GM18505 (cell line): ENCODE results near the gene KIAA1614.

Source experiments
- ATAC-seq: cut with Tn5 transposase; IDR thresholded peaks from one replicate; pipeline ENCODE4 v1.9.1; 2021; ENCODE audit not compliant: unreplicated experiment
- POLR2A ChIP-seq: IDR thresholded peaks from 4 replicates; pipeline ENCODE4 v1.6.1; 2011; ENCODE audit warnings: borderline replicate concordance; ENCODE audit not compliant: insufficient read depth, insufficient read length; ENCODE audit errors: extremely low read depth

KIAA1614 gene

GRCh38 chr1:180912211-180912800 lies 391 bp upstream of the KIAA1614 start:
- TF ChIP-seq POLR2A: no peak

GRCh38 chr1:180915426-180915965 lies 2.8 kb downstream of the KIAA1614 start:
- no peak for TF ChIP-seq POLR2A
- no peak for ATAC-seq

More at GRCh38 chr1:180912211-180912800, 391 bp upstream of the KIAA1614 start:
- ATAC-seq: no peak

- ATAC-seq: no peak
Observed at GRCh38 chr1:180916012-180916770, 3.5 kb downstream of the KIAA1614 start.

GRCh38 chr1:180916771-180917170 lies 4.1 kb downstream of the KIAA1614 start:
- no peak for TF ChIP-seq POLR2A
- ATAC-seq: no peak

More at GRCh38 chr1:180916012-180916770, 3.5 kb downstream of the KIAA1614 start:
- no peak for TF ChIP-seq POLR2A

- TF ChIP-seq POLR2A: no peak
- ATAC-seq: no peak
Observed at GRCh38 chr1:180917306-180918065, 4.8 kb downstream of the KIAA1614 start.

- ATAC-seq: no peak
- TF ChIP-seq POLR2A: no peak
Observed at GRCh38 chr1:180918519-180918918, 5.8 kb downstream of the KIAA1614 start.

GRCh38 chr1:180919183-180919700 lies 6.5 kb downstream of the KIAA1614 start:
- TF ChIP-seq POLR2A: no peak
- ATAC-seq: no peak

GRCh38 chr1:180920193-180920592 lies 7.5 kb downstream of the KIAA1614 start:
- ATAC-seq: no peak
- TF ChIP-seq POLR2A: no peak

- no peak for TF ChIP-seq POLR2A
- no peak for ATAC-seq
Observed at GRCh38 chr1:180920702-180921101, 8.0 kb downstream of the KIAA1614 start.

GRCh38 chr1:180921386-180921785 lies 8.7 kb downstream of the KIAA1614 start:
- no peak for ATAC-seq
- no peak for TF ChIP-seq POLR2A

GRCh38 chr1:180921891-180922630 lies 9.4 kb downstream of the KIAA1614 start:
- no peak for TF ChIP-seq POLR2A
- no peak for ATAC-seq

- no peak for ATAC-seq
- no peak for TF ChIP-seq POLR2A
Observed at GRCh38 chr1:180922631-180923015, 9.9 kb downstream of the KIAA1614 start.
